GM19099 (cell line): ENCODE results near the gene ZNRF3.

ENCODE experiments used
- POLR2A ChIP-seq: IDR thresholded peaks from 3 replicates; pipeline ENCODE4 v1.6.1; 2011; ENCODE audit warnings: low read depth; ENCODE audit not compliant: insufficient read length; ENCODE audit errors: extremely low read depth

Gene ZNRF3

DNA sequence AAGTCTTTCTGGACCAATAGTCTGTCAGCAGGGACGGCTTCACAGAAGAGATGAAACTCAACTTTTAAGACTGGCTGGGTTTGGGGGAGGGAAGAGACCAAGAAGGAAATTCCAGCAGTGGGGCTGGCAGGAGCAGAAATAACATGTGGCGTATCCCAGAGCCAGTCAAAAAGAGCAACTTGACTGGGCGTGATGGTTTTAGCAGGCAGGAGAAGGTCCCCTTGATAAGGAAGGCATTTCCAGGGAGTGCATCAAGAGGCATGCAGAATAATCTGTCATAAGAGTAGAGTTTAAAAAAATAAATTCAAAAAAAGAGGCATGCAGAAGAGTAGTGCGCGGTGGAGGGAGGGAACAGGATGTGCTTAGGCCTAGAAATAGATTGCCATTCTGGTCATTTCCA, 125.8 kb downstream of the ZNRF3 start:
- TF ChIP-seq POLR2A: no peak

DNA sequence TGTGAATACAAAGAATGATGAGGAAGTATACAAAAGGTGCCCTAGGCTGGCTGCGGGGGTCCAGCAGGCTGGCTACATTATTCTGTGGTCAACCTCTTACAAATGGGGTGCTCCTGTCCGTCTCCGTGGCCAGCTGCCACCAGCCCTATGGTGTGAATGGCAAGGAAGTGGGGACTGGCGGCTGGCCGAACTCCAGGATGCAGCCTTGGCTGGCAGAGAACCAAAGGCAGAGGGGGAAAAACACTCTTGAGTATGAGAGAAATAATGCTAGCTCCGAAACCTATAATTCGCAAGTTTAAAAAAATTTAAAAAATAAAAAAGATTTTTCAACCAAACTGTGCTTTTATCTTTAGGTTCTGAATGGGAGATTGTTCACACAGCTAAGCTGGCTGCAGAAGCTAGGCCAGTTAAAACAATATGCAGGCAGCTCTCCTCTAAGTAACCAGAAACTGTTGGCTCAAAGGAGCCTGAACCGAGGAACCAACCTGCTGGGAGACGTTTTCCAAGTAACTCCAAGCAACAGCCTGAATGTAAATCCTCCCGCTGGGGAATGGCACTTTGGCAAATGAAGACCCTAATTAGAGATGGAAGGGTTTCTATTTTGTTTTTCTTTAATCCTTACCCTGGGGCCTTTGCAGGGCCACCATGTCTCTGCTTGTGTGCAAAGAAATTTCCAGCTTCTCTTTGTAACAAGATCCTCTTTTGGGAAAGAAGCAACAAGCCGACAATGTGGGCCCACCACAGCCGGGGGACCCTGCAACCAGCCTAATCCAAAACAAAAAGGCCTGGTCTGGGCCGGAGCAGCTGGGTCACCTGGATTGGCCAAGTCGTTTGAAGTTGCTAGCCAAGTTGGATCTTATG, 128.1 kb downstream of the ZNRF3 start:
- no peak for TF ChIP-seq POLR2A

DNA sequence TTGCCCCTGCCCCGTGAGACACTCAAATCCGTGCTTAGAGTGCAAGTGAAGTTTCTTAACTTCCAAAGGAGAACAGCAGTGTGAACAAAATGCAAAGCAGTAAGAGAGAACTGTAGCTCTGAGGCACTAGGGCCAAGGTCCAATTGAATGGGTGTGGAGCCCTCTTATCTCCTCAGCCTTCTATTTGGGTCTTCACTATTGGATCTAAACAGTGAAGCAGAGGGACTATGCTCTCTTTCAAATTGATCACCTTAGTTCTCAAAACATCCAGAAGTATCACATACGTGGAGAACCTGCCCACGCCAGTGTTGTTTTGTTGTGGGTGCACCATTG, 128.7 kb downstream of the ZNRF3 start:
- no peak for TF ChIP-seq POLR2A

DNA sequence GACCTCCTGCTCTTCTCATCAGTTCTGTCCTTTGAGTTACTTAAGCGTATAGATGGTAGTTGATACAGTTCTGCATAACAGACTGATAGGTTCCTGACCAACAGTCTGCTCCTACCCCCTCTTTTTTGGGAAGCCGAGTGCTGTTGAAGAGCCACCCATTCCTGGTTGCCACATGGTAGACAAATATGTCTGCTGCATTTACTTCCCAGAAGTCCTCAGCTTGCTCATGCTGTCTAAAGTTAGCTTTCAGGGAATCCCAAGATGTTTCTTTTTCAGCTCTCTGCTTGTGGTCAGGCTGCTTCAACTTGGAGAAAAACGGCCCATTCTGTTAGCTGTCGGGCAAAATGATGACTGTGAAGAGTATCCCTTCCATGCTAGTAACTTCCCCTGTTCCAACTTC, 129.6 kb downstream of the ZNRF3 start:
- TF ChIP-seq POLR2A: no peak

DNA sequence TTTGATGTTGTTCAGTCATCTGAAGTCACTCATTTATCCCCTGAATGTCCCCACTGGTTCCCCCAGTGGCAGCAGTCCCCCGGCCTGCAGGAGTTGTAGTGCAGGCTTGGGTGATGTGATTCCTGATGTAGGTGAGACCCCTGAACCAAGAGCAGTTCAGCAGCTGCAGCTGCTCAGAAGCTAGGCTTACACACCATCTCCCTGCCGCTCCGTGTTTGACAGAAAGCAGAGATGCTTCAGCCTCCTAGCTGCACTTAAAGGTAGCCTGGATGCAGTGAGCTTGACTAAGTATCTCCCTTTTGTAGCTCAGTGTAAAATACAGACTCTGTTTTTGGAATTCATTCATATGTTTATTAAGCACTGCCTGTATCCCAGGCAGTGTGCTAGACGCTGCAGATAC, 130.9 kb downstream of the ZNRF3 start:
- no peak for TF ChIP-seq POLR2A

DNA sequence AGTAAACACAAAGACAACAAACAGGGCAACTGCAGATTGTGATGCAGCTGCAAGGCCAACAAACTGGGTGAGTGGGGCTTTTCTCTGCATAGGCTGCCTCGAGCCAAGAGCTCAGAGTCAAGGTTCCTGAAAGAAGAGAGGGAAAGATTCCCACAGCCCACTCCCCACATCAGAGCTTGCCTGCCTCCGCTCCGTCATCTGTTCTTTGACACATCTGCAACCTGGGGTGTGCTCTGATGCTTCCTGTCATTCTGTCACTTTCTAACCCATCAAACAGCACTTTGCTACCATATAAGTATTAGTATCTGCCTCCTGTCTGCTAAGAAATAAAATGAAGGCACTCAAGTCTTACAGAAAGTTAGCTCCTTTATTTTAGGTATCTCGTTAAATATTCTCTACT, 131.4 kb downstream of the ZNRF3 start:
- TF ChIP-seq POLR2A: no peak

DNA sequence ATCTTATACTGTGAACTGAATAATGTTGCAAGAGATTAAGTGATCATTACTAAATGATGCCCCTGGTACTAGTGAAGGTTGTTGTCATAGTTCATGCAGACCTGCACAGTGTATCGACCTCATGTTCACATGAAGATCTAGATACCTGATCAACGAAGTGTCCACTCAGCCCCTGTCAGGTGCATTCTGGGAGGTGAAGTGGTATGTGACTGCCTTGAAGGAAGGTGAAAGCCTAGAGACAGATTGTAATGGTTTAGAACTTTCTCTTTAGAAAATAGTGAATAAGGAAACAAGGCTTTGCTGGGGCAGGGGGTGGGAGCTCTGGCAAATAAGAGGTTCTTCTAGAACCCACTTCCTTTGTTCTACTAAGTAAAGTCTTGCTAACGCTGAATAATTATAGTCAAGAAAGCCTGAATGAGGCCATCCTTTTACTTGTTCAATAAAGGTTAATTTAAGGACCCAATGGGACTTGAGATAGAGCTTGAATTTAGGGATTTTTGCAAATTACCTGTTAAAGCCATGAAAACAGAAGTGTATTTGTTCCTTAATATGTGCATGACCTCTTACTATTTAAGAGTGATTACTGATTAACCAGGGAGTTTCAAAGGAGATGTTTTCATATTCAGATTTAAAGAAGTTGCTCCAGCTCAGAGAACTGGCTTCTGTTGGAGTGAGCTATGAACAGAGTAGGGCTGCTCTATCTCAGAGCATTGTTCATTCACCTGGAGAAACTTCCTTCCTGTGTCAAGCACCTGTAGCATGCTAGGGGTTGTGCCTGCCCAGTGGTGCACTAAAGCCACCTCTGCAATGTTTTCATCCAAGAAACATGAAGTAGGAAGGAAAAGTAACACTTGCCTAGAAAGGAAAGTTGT, 132.9 kb downstream of the ZNRF3 start:
- TF ChIP-seq POLR2A: no peak

DNA sequence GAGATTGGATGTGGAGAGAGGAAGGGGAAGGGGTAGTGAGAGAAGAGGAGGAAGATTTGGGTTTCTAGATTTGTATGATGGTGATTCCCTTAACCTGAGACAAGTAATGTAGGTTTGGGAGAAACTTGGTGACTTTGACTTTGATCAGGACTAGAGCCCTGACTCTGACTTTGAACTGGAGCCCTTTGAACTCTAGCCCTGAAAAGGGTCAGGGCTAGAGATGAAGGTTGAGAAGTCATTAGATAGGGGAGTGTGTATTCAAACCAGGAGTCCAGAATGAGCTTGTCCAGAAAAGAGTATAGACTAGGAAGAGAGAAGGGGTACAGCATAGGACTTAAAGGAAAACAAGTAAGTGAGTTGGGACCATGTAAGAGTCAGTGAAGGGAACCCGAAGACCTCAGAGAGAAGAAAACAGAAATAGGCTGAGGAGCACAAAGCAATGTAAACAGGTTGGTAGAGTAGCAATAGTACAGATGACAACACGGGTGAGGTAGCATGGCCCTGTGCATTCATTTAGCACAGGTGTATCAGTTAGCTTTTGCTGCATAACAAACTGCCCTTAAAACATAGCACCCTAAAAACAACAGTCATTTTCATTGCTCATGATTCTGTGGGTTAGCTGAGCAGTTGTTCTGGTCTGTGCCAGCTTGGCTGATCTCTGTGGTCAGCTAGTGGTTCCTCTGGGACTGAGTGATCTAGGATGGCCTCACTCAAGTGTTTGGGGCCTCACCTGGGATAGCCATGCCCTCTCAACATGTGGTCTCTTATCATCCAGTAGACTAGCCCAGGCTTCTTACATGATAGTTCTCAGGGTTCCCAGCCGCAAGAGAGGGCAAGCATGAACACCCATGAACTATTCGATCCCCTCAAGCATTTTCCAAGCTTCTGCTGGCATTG, 135.2 kb downstream of the ZNRF3 start:
- no peak for TF ChIP-seq POLR2A

DNA sequence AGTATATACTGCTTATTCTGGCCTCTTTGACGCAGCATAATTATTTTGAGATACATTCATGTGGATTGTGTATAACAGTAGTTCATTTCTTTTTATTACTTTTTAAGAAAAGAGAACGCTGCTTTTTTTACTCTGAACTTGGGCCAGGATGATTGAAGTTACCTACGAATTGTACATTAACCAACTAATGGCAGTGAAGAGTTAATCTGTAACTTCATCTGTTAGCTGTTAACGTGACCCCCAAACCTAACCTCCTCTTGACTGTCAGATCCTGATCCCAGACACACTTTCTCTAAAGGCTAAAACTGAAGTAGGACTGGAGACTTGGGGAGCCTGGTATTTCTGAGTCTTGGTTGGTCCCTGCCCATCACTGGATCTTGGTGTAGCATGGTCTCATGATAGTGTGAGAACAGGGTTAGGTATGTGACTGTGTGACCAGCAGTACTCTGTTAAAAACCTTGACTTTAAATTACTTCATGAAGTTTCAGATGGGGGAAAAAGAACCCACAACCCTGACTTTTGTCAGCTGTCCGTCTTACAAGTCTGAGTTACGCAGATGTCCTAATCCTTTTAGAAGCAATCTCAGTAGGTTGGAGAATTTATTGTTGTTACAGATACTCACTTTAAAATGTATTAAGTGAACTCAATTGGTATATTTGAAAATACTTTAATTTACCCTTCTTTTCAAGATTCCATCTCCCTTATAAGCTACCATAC, 138.9 kb downstream of the ZNRF3 start:
- no peak for TF ChIP-seq POLR2A

DNA sequence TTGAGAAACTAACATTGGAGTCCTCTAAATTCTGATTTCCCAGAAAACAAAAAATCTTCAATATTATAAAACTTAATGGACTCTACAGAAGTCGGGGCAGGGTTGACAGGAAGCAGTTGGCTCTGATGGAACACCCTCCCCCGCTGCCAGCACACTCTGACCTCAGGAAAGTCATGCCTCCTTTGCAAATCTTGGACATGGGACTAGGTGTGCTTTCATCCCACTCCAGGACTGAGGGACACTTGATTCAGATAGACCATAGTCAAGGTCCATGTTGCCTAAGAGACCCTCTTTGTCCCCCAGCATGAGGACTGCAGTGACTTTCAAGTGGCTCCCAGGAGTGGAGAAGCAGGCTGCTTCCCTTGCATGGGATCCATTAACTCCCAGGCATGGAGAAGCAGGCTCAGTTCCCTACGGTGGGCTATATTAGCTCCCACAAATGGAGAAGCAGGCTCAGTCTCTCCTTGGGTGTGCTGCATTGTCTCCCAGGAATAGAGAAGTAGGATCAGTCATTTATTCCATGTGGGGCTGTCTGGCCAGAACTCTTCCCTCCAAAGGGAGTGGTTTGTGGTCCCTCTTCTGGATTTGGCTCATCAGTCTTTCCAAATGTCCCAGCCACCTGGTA, 139.9 kb downstream of the ZNRF3 start:
- TF ChIP-seq POLR2A: no peak

DNA sequence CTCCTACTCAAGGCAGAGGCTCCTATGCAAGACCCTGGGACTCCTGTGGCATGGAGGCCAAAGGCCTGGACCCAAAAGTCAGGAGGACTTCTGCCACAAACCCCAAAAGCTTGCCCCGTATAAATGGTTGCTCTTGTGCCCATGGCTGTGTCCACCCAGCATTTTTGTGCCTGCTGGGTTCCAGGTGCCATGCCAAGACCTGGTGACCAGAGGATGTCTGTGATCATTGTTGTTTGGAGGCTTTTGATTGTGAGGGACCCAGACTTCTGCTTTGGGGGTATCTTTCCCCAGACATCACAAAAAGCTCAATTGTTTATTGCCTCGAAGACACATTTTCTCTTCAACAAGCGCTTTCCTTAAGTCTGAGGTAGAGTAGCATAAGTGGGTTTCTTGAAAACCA, 143.2 kb downstream of the ZNRF3 start:
- no peak for TF ChIP-seq POLR2A

DNA sequence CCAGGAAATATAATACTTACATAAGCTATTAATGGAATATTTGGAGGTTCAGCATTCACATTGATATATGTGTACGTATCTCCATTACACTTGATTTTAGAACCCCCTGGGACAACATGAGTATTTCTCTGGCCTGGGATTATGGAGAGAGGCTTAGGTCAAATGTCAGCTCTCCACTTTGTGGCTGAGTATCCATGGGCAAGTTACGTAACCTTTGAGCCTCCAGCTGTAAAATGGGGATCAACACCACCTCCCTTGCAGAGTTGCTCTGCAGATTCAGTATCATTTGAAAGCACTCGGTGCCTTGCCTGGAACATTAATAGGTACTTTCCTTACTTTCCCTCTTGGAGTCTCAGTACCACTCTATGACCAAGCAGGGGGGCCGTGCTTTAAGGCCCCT, 145.1 kb downstream of the ZNRF3 start:
- no peak for TF ChIP-seq POLR2A

DNA sequence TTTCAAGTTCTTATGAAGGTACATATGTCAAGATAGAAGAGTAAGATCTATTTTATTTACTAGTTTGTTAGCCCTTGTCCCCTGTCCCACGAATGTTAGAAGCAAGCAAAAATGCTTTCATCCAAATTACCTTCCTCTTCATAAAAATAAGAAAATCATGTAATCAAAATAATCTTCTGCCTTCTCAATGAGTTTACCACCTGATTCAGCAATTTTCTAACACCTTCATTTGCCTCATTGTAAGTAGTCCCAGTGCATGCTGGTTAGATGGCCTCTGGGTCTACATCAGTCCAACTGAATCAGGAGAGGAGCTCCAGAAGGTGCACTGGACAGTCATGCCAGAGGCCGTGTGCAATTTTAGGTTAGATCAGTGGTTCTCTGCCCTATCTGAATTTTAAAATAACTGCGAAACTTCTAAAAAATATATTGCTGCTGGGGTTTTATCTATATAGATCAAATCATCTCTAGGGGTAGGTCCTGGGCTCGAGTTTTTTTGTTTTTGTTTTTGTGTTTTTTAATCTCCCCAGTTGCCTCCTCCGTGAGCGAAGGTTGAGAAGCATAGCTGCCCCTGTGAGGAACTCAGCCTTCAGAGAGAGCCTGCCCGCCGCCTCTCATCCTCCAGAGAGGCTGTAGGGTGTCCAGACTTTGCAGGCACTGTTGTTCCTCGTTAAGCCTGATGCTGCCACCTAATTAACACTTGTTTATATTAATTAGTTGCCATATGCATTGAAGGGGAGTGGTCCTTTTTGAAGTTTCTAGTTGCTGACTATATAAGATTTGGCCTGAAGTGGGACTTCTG, 146.0 kb downstream of the ZNRF3 start:
- no peak for TF ChIP-seq POLR2A
